MCF 10A (cell line): ENCODE results near the gene GPN1. TPM values are rescaled to one million over a fixed set of nuclear protein-coding genes. Genes with fewer than 3 reads are reported as not detected.
"Not testable (repeated sequence)": the region's sequence is repeated elsewhere in the genome, so short reads cannot be mapped to it uniquely, and the experiment has no call there.

Experiments
- BruUV-seq: library from RNA; stranded (reverse); fragments of 400-500 nt; replicated peaks from 2 replicates; lab custom pipeline; 2021; lab: Mats Ljungman, UMichigan
- CTCF ChIA-PET: fragments of 300-600 bp; sonication (Branson Sonifier 250); formaldehyde crosslinking; extraction: SDS; loops from one replicate; lab custom pipeline; 2021; ENCODE audit warnings: antibody characterized with exemption, inconsistent platforms; lab: Yijun Ruan, JAX
- POLR2A ChIA-PET: fragments of 300-600, 350-650 bp; sonication (Branson Sonifier 250); formaldehyde crosslinking; extraction: SDS; loops from one replicate; lab custom pipeline; 2020; ENCODE audit warnings: antibody characterized with exemption, inconsistent platforms; lab: Yijun Ruan, JAX
- DNase-seq: peaks from one replicate; pipeline ENCODE4 v3.0.0-alpha.2; 2018; ENCODE audit not compliant: unreplicated experiment
- H3K27ac Mint-ChIP-seq: one replicate; pipeline ENCODE4 v1.8.0; 2022; ENCODE audit warnings: mild to moderate bottlenecking, low read depth, mixed read lengths; ENCODE audit not compliant: unreplicated experiment
- H3K27me3 Mint-ChIP-seq: one replicate; pipeline ENCODE4 v1.8.0; 2022; ENCODE audit warnings: mixed read lengths; ENCODE audit not compliant: insufficient read depth, unreplicated experiment
- H3K36me3 Mint-ChIP-seq: one replicate; pipeline ENCODE4 v1.8.0; 2022; ENCODE audit warnings: mild to moderate bottlenecking, moderate library complexity, mixed read lengths; ENCODE audit not compliant: insufficient read depth, unreplicated experiment
- H3K4me1 Mint-ChIP-seq: one replicate; pipeline ENCODE4 v1.8.0; 2022; ENCODE audit warnings: mixed read lengths; ENCODE audit not compliant: insufficient read depth, unreplicated experiment
- H3K4me3 Mint-ChIP-seq: one replicate; pipeline ENCODE4 v1.8.0; 2022; ENCODE audit warnings: mild to moderate bottlenecking, moderate library complexity, mixed read lengths; ENCODE audit not compliant: unreplicated experiment
- H3K9me3 Mint-ChIP-seq: one replicate; pipeline ENCODE4 v1.8.0; 2022; ENCODE audit warnings: mixed read lengths; ENCODE audit not compliant: unreplicated experiment
- intact Hi-C: fragments of 100-400 bp; cut with micrococcal nuclease; formaldehyde crosslinking; loops from 2 replicates; pipeline ENCODE4 v1.14.1; 2022
- total RNA-seq: library from RNA; stranded (reverse); gene quantifications from 2 replicates; pipeline ENCODE4 v1.2.3, GENCODE V29; 2022
- TF ChIP-seq, protein P1 (sequence below): fragments of 200-600 bp; IDR thresholded peaks from one replicate; pipeline ENCODE4 v1.8.0; 2022; ENCODE audit warnings: antibody characterized with exemption, mild to moderate bottlenecking; ENCODE audit not compliant: unreplicated experiment

GPN1 gene
- total RNA-seq, 1 experiment from 2014 or later, result 30.5 TPM

DNA sequence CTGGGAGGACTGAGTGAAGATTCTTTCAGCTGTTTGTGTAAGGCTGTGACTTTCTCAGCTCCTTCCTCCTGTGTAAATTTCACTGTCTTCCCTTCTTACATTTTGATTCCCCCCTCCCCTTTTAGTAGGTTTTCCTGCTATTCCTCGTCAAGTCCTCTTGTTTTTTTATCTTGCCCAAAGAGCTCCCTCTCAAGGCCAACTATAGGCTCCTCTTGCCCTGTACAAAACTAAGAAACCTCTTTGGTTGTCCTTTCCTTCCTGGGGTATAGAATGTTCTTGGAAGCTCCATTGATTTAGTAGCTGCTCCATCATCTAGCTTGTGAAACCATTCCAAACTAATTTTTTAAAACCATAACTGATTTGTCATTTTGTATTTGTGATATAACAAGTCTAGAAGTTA lies 7.3 kb upstream of the GPN1 start:
- peaks cover 19% of the 10 kb centered on the region for H3K4me1 Mint-ChIP-seq
- DNase-seq, result no peak
- CTCF ChIA-PET, result interaction anchor here (0.6 to 2.3 kb wide), 2 partner anchors 62 to 129 kb away, joined by 3 to 10 read pairs; no protein-coding TSS in a partner anchor
- H3K27me3 Mint-ChIP-seq, result no peaks in the 10 kb centered on the region
- H3K27ac Mint-ChIP-seq, result no peak overlapping the region
- H3K4me3 Mint-ChIP-seq, result no peak overlapping the region
- TF ChIP-seq, protein P1, sequence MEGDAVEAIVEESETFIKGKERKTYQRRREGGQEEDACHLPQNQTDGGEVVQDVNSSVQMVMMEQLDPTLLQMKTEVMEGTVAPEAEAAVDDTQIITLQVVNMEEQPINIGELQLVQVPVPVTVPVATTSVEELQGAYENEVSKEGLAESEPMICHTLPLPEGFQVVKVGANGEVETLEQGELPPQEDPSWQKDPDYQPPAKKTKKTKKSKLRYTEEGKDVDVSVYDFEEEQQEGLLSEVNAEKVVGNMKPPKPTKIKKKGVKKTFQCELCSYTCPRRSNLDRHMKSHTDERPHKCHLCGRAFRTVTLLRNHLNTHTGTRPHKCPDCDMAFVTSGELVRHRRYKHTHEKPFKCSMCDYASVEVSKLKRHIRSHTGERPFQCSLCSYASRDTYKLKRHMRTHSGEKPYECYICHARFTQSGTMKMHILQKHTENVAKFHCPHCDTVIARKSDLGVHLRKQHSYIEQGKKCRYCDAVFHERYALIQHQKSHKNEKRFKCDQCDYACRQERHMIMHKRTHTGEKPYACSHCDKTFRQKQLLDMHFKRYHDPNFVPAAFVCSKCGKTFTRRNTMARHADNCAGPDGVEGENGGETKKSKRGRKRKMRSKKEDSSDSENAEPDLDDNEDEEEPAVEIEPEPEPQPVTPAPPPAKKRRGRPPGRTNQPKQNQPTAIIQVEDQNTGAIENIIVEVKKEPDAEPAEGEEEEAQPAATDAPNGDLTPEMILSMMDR, result no peak
- intact Hi-C loops, result loop anchor here (10.0 kb wide), 1 partner anchor 217 kb away; the partner anchor contains the start of gene PPM1G
- peaks cover 64% of the 10 kb centered on the region for H3K36me3 Mint-ChIP-seq
- no peaks in the 10 kb centered on the region for H3K9me3 Mint-ChIP-seq
- BruUV-seq, result no TSS peak
- POLR2A ChIA-PET, result interaction anchor here (1.0 to 1.7 kb wide), 4 partner anchors 11 to 212 kb away, joined by 3 to 6 read pairs (median 4); partner anchors contain the start of genes NRBP1 and PPM1G

DNA sequence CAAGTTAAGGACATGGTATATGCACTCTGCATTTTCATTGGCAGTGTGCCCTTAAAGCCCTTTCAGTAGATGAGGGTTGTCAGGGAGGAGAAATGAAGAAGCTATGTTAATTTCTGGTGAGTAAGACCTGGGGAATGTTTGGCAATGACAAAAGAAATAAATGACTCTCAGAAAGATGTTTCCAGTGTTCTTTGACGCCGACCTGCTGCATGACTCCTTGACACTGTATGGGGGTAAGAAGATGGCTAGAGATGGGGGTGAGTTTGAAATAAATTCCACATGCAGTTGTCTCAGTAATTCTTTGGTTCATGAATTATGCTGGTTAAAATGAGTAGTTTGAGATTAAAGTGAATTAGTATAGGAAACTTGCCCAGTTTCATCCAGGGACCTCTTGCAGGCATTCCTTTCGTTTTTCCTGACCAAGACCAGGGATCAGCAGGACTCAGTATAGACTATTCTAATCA lies 5.9 kb upstream of the GPN1 start:
- H3K4me3 Mint-ChIP-seq, result no peak overlapping the region
- intact Hi-C loops, result loop anchor here (10.0 kb wide), 1 partner anchor 218 kb away; the partner anchor contains the start of gene PPM1G

DNA sequence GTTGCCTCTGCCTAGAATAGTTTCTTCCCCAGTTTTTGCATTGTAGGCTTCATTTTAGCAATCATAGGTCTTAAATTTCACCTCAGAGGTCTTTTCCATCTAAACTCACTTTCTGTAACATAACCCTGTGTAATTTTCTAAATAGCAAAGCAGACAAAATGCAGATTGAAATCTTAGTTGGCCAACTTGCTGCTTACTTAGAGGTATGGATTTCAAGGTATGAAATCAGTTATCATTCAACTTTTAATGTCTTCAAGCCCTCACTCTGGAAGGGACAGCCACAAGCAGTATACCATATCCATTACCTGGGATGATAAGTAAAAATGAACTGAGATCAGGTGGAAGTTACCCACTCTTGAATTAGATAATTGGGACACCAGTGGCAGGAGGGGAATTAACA lies 3.9 kb upstream of the GPN1 start:
- Mint-ChIP-seq H3K4me3 (no peak overlapping the region), H3K27me3 (no peaks in the 10 kb centered on the region), H3K27ac (no peak overlapping the region), H3K36me3 (peaks cover 48% of the 10 kb centered on the region), H3K9me3 (no peaks in the 10 kb centered on the region), H3K4me1 (peaks cover 36% of the 10 kb centered on the region)
- intact Hi-C loops, result loop anchor here (5.0 to 10.0 kb wide), 2 partner anchors 198 to 220 kb away; partner anchors contain the start of genes NRBP1 and PPM1G
- POLR2A ChIA-PET, result no interaction called here
- DNase-seq, result no peak
- TF ChIP-seq, protein P1, result no peak
- no TSS peak for BruUV-seq
- CTCF ChIA-PET, result no interaction called here

More for the DNA sequence above, 5.9 kb upstream of the GPN1 start:
- no TSS peak for BruUV-seq
- ChIA-PET POLR2A (interaction anchor here (0.8 to 1.7 kb wide), 6 partner anchors 9 to 213 kb away, joined by 3 to 6 read pairs (median 5); partner anchors contain the start of genes NRBP1 and PPM1G), CTCF (interaction anchor here (0.6 to 2.3 kb wide), 4 partner anchors 10 to 1017 kb away, joined by 3 to 10 read pairs (median 3); no protein-coding TSS in a partner anchor)
- DNase-seq, result peak; percentile 75
- H3K27me3 Mint-ChIP-seq, result no peaks in the 10 kb centered on the region
- TF ChIP-seq, protein P1, result no peak
- H3K4me1 Mint-ChIP-seq, result peaks cover 33% of the 10 kb centered on the region
- H3K27ac Mint-ChIP-seq, result peak overlapping the region; percentile 1
- no peaks in the 10 kb centered on the region for H3K9me3 Mint-ChIP-seq
- H3K36me3 Mint-ChIP-seq, result peaks cover 56% of the 10 kb centered on the region

DNA sequence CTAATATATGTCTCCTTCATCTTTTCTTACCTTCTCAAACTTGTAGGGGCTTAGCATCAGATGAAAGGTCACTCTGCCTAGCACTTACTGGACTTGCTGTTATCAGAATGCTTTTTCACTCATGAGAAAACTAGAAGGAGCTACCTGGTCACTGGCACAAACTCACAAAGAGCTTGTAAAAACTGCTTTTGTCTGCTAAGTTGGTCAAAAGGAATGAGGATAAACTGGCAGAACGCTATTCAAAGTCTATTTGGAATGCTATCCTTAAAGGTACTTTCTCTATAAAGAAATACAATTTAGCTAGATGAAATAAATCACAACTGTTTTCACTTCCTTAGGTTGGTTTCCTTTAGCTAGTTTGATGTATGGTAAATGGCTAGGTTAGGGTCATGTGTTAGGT lies 2.5 kb upstream of the GPN1 start:
- H3K36me3 Mint-ChIP-seq, result peaks cover 37% of the 10 kb centered on the region
- H3K9me3 Mint-ChIP-seq, H3K27ac Mint-ChIP-seq, H3K4me3 Mint-ChIP-seq, BruUV-seq, H3K27me3 Mint-ChIP-seq, DNase-seq: not testable (repeated sequence)
- ChIA-PET CTCF (interaction anchor here (0.6 kb wide), 1 partner anchor 11 kb away, joined by 3 read pairs; no protein-coding TSS in a partner anchor), POLR2A (interaction anchor here (1.0 to 4.0 kb wide), 5 partner anchors 37 to 219 kb away, joined by 3 to 56 read pairs (median 3); partner anchors contain the start of genes NRBP1, PPM1G, SLC4A1AP and SUPT7L)
- H3K4me1 Mint-ChIP-seq, result peaks cover 36% of the 10 kb centered on the region
- intact Hi-C loops, result loop anchor here (5.0 to 10.0 kb wide), 2 partner anchors 199 to 222 kb away; partner anchors contain the start of genes NRBP1 and PPM1G

DNA sequence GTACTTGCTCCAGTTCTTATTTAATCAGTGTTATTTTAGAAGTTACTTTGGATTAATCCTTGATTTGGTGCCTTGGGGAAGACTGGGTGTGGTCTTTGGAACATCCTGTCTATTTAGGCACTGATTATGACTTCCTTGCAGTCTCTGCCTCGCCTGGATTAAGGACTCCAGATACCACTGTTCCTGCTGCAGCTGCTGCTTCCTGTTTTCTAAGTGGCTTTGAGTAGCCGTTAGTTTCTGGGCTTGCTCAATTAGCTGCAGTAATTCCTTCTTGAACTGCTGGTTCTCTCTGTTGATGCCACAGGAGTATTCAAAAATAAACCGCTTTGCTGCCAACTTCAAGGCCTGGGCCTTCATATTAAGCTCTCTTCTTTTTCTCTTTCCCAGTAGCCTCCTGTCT lies 1.9 kb upstream of the GPN1 start:
- Mint-ChIP-seq H3K4me1 (peaks cover 30% of the 10 kb centered on the region), H3K36me3 (peaks cover 40% of the 10 kb centered on the region)
- peak; percentile 2 for DNase-seq
- CTCF ChIA-PET, result interaction anchor here (0.6 to 2.6 kb wide), 2 partner anchors 12 to 56 kb away, joined by 3 to 9 read pairs; no protein-coding TSS in a partner anchor
- not testable (repeated sequence) for H3K4me3 Mint-ChIP-seq, BruUV-seq, H3K9me3 Mint-ChIP-seq, H3K27me3 Mint-ChIP-seq, H3K27ac Mint-ChIP-seq
- intact Hi-C loops, result loop anchor here (5.0 to 10.0 kb wide), 2 partner anchors 200 to 222 kb away; partner anchors contain the start of genes NRBP1 and PPM1G
- POLR2A ChIA-PET, result interaction anchor here (0.6 to 4.0 kb wide), 10 partner anchors 11 to 256 kb away, joined by 3 to 56 read pairs (median 5); partner anchors contain the start of genes EIF2B4, NRBP1, PPM1G and SLC4A1AP
